GM21447 (cell line): ENCODE measurements around the gene NES.

Experiments used
- ATAC-seq: cut with Tn5 transposase; IDR thresholded peaks from one replicate; pipeline ENCODE4 v1.9.1; 2021; ENCODE audit not compliant: unreplicated experiment

The NES gene

GRCh38 chr1:156681196-156681960, 4.2 kb upstream of the NES start:
- ATAC-seq, result no peak

GRCh38 chr1:156680056-156680455, 2.8 kb upstream of the NES start:
- ATAC-seq, result no peak

GRCh38 chr1:156677616-156678596, 699 bp upstream of the NES start:
- ATAC-seq, result no peak

GRCh38 chr1:156676114-156676819, 940 bp downstream of the NES start:
- no peak for ATAC-seq

- no peak for ATAC-seq
Observed at GRCh38 chr1:156675210-156676113, 1.7 kb downstream of the NES start.

- ATAC-seq, result no peak
Observed at GRCh38 chr1:156673387-156674121, 3.7 kb downstream of the NES start.

GRCh38 chr1:156671804-156672203, 5.4 kb downstream of the NES start:
- ATAC-seq, result no peak

GRCh38 chr1:156670791-156671190, 6.4 kb downstream of the NES start:
- ATAC-seq, result no peak

- ATAC-seq, result no peak
Observed at GRCh38 chr1:156670359-156670758, 6.8 kb downstream of the NES start.

GRCh38 chr1:156669794-156670193, 7.4 kb downstream of the NES start:
- no peak for ATAC-seq

- no peak for ATAC-seq
Observed at GRCh38 chr1:156668801-156669637, 8.2 kb downstream of the NES start.

- no peak for ATAC-seq
Observed at GRCh38 chr1:156667968-156668709, 9.1 kb downstream of the NES start.

- no peak for ATAC-seq
Observed at GRCh38 chr1:156667610-156667967, 9.6 kb downstream of the NES start.

GRCh38 chr1:156666862-156667609, 10.2 kb downstream of the NES start:
- ATAC-seq, result no peak

- ATAC-seq, result no peak
Observed at GRCh38 chr1:156665539-156665938, 11.7 kb downstream of the NES start.

- ATAC-seq, result no peak
Observed at GRCh38 chr1:156664767-156665411, 12.3 kb downstream of the NES start.
